ENCODE results near the gene TM9SF1. TPM values are rescaled to one million over a fixed set of nuclear protein-coding genes. Genes with fewer than 3 reads are reported as not detected.

Gene TM9SF1
- total and polyA plus RNA-seq, 8 donors, result 28.1 to 72.5 (median 35.2) TPM

- no peak for TF ChIP-seq CTCF (IDR thresholded peaks at IDR 0.05)
- Histone ChIP-seq H3K4me3 (no peak overlapping the region), H3K9me3 (no peaks in the 10 kb centered on the region), H3K4me1 (peaks cover 6 to 29% of the 10 kb centered on the region in 2 donors), H3K27ac (no peak overlapping the region), H3K27me3 (no peaks in the 10 kb centered on the region), H3K36me3 (peaks cover 0 to 80% of the 10 kb centered on the region in 2 donors)
- no peak for ATAC-seq
- intact Hi-C loops (cut with DNase I), result no loop called here
- DNase-seq, result no peak
Observed at GRCh38 chr14:24185741-24186140, 9.5 kb downstream of the TM9SF1 start.

GRCh38 chr14:24185026-24185425 is 10.2 kb downstream of the TM9SF1 start:
- H3K4me1 ChIP-seq, result peaks cover 6 to 29% of the 10 kb centered on the region in 2 donors
- no peaks in the 10 kb centered on the region for H3K27me3 ChIP-seq
- H3K36me3 ChIP-seq, result peaks cover 0 to 80% of the 10 kb centered on the region in 2 donors
- ATAC-seq (no peak), DNase-seq (peak in 1 of 4 donors; percentile 38)
- H3K4me3 ChIP-seq, result no peak overlapping the region
- no peaks in the 10 kb centered on the region for H3K9me3 ChIP-seq
- intact Hi-C loops (cut with DNase I), result no loop called here
- no peak for TF ChIP-seq CTCF (IDR thresholded peaks at IDR 0.05)
- H3K27ac ChIP-seq, result no peak overlapping the region

DNA sequence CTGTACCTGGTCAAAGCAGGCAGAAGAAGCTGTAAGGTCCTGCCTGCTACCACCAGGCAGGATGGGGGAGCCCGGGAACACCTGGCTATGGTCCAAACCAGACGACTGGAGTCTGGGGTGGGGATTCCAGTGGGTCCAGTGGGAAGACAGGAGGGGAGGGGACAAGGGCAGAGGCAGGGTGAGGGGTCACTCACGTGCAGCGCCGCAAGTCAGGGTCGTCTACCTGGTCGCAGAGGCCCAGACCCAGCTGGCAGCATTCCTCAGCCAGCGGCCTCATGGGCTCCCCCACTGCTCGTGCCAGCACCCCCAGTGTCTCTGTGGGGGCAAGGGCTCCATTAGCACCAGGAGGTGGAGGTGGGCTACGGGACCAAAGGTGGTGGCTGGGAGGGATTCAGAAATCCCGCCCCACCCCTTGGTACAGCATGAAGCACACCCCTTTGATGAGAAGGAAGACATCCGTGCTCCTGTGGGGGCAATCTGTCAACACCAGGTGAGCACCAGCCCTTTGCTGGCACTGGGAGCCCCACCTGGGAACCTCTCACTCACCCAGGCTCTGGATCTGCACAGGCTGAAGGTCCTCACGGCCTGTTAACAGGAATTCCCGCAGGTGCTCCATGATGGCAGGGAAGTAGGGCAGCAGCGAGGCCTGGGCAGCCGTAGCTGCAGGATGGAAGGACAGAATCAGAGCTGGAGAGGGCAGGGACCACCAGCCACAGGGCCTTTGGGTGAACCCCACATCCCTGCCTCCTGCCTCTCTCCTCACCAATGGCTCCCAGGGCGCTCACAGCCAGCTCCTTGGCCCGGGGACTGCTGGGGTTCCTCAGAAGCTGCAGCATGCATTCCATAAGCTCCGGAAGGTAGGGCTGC is 10.9 kb downstream of the TM9SF1 start:
- Histone ChIP-seq H3K4me3 (no peak overlapping the region), H3K27ac (no peak overlapping the region), H3K9me3 (no peaks in the 10 kb centered on the region), H3K4me1 (peaks cover 6 to 24% of the 10 kb centered on the region in 2 donors), H3K36me3 (peaks cover 0 to 81% of the 10 kb centered on the region in 2 donors), H3K27me3 (no peaks in the 10 kb centered on the region)
- ATAC-seq (no peak), DNase-seq (peak in 1 of 4 donors; percentile 70)
- intact Hi-C loops (cut with DNase I), result no loop called here
- TF ChIP-seq CTCF (IDR thresholded peaks at IDR 0.05), result no peak

DNA sequence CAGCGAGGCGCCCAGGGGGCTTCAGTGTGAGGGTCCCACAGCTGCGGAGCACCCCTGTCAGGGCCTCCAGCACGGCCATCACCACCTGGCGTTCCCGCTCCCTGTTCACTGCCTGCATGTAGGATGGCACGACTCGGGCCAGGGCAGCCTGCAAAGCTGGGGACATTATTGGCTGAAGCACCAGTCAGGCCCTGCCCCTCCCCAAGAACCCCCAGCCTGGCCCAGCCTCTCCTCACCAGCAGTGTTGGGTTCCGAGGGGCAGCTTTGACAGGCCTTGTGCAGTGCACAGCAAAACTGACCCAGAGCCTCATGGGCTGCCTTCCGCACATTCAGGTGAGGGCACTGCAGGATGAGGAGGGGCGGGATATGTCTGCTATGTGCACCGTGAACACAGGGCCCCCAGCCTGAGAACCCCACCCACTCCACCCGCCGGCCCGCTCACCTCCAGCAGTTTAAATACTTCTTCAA is 12.2 kb downstream of the TM9SF1 start:
- Histone ChIP-seq H3K4me3 (no peak overlapping the region), H3K36me3 (peaks cover 0 to 94% of the 10 kb centered on the region in 2 donors), H3K9me3 (no peaks in the 10 kb centered on the region), H3K27me3 (no peaks in the 10 kb centered on the region), H3K27ac (no peak overlapping the region), H3K4me1 (peaks cover 5 to 12% of the 10 kb centered on the region in 2 donors)
- TF ChIP-seq CTCF (IDR thresholded peaks at IDR 0.05), result no peak
- ATAC-seq (no peak), DNase-seq (peak in 1 of 4 donors; percentile 72)
- intact Hi-C loops (cut with DNase I), result no loop called here

DNA sequence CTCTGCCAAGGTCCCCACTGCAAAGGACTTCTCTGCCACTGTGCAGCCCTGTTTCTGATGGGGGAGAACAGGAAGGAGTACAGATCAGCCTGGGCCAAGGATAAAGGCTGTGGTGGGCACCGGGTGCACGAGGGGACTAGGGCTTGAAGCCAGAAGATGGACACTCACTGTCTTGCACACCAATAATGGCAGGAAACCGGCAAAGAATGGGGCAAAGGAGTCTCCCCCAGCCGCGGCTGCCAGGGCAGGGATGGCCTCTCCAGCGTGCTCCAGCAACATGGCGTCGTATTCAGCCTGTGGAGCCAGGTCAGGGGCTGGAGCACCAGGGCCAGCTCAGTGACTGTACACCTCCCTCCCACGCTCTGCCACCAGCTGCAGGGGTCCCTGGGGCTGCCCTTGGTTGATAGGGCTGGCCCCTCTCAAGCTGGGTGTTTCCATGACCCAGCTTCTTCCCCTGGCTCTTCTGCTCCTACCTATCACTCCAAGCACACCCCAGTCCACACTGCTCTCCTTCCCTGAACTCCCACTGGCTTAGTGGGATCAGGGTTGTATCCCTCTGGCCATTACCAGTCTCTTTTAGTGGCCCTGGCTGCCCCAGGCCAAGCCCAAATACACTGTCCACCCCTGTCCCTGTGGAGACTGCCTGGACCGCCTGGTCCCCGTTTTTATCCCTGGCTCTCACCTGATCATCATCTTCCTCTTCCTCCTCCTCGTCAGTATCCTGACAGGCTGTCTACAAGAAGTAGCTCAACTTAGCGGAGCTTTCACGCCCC is 12.9 kb downstream of the TM9SF1 start:
- H3K27ac ChIP-seq, result no peak overlapping the region
- intact Hi-C loops (cut with DNase I), result no loop called here

More for the DNA sequence above, 12.9 kb downstream of the TM9SF1 start:
- peak in 1 of 4 donors; percentile 73 for DNase-seq
- peaks cover 0 to 5% of the 10 kb centered on the region in 2 donors for H3K4me1 ChIP-seq
- H3K36me3 ChIP-seq, result peaks cover 0 to 100% of the 10 kb centered on the region in 2 donors
- TF ChIP-seq CTCF (IDR thresholded peaks at IDR 0.05), result no peak
- no peak for ATAC-seq
- no peak overlapping the region for H3K4me3 ChIP-seq
- H3K9me3 ChIP-seq, result no peaks in the 10 kb centered on the region
- H3K27me3 ChIP-seq, result no peaks in the 10 kb centered on the region

All from left lung (tissue), 10 donors.